GM19372 (cell line): Measurements from ENCODE around the gene HES1.
"Not testable (repeated sequence)": the region's sequence is repeated elsewhere in the genome, so short reads cannot be mapped to it uniquely, and the experiment has no call there.

ENCODE experiments used
- ATAC-seq: cut with Tn5 transposase; IDR thresholded peaks from one replicate; pipeline ENCODE4 v1.9.1; 2021; ENCODE audit warnings: mild to moderate bottlenecking, low read depth, moderate library complexity; ENCODE audit not compliant: unreplicated experiment

Gene HES1, protein sequence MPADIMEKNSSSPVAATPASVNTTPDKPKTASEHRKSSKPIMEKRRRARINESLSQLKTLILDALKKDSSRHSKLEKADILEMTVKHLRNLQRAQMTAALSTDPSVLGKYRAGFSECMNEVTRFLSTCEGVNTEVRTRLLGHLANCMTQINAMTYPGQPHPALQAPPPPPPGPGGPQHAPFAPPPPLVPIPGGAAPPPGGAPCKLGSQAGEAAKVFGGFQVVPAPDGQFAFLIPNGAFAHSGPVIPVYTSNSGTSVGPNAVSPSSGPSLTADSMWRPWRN

DNA sequence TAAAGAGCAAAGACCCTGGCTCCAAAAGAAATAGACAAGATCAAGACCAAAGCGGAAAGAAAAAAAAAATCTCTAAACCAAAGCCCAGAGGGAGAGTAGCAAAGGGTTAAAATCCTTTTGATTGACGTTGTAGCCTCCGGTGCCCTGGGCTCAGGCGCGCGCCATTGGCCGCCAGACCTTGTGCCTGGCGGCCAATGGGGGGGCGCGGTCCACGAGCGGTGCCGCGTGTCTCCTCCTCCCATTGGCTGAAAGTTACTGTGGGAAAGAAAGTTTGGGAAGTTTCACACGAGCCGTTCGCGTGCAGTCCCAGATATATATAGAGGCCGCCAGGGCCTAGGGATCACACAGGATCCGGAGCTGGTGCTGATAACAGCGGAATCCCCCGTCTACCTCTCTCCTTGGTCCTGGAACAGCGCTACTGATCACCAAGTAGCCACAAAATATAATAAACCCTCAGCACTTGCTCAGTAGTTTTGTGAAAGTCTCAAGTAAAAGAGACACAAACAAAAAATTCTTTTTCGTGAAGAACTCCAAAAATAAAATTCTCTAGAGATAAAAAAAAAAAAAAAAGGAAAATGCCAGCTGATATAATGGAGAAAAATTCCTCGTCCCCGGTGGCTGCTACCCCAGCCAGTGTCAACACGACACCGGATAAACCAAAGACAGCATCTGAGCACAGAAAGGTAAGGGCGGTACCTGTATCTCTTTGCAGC, at the start of gene HES1:
Gene HES1 (plus strand): TSS at position 343 of the 713 bp plus-strand sequence. CDS start 233 bp downstream, at position 576.
- no peak for ATAC-seq

- no peak for ATAC-seq
Observed at GRCh38 chr3:194086388-194087075, 49.4 kb upstream of the HES1 start.

GRCh38 chr3:194087280-194087679, 48.7 kb upstream of the HES1 start:
- no peak for ATAC-seq

GRCh38 chr3:194087995-194088855, 47.7 kb upstream of the HES1 start:
- no peak for ATAC-seq

DNA sequence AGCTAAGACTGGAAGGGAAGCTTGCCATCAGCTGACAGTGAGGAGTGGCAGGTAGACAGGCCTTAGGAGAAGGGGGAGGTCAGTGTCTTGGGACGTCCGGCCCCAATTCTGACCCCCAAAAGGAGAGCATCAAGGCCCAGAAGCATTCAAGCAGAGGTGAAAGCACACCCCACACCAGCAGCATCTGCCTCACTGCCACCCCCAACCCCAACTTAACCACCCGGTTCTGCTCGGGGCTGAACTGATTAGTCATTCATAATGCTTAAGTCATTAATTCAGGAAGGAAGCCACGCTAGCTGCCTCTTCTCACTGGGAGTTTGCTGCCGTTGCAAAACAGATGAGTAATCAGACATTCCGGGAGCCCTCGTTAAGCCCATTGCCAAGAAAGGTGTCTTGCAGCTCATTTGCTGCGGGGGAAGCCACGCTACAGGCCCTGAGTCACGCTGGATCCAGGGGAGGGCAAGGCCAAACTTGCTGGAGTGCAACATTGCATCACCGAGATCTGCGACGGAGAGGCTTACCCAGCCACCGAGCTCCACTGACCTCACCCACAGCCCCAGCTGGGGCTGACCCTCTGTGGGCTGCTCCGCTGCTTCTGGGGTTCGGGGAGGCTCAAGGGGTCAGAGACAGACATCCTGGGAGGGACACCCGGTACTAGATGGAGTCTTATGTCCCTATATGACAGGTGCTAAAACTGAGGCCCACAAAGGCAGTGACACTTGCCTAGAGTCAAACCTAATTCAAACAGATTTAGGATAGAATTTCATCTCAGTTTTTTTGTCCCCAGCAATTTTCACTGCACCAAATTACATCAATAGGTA, 46.4 kb upstream of the HES1 start:
- no peak for ATAC-seq

GRCh38 chr3:194090178-194090555, 45.8 kb upstream of the HES1 start:
- ATAC-seq, result not testable (repeated sequence)

- ATAC-seq, result no peak
Observed at GRCh38 chr3:194090716-194091115, 45.2 kb upstream of the HES1 start.

GRCh38 chr3:194091141-194091540, 44.8 kb upstream of the HES1 start:
- ATAC-seq, result no peak

DNA sequence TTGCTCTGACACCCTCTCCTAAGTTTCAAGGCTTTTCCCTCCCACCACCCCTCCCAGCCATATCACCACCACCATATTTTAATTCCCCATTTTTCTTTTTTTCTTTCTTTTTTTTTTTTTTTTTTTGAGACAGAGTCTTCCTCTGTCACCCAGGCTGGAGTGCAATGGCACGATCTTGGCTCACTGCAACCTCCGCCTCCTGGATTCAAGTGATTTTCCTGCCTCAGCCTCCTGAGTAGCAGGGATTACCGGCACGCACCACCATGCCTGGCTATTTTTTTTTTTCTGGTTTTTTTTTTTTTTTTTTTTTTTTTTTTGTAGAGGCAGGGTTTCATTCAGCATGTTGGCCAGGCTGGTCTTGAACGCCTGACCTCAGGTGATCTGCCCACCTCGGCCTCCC, 44.1 kb upstream of the HES1 start:
- not testable (repeated sequence) for ATAC-seq

GRCh38 chr3:194092881-194093301, 43.1 kb upstream of the HES1 start:
- no peak for ATAC-seq

- no peak for ATAC-seq
Observed at GRCh38 chr3:194093842-194094241, 42.1 kb upstream of the HES1 start.

DNA sequence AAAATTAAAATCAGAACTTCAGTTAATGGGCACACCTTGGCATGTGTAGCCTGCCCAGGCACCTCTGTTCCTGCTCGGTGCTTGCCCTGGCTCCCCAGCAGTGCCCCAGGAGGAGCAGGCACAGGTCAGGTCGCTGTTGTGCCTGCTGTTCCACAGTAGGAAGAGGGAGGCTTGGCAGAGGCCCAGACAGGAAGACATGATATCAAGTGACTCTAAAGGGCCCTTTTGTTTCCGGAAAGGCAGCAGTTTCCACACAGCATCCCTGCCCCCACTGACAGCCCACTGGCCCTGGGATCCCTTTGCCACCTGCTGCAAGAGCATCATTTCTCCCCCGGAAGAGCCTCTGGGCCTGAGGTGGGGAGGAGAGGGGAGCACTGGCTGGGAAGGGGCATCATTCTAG, 40.5 kb upstream of the HES1 start:
- no peak for ATAC-seq

- no peak for ATAC-seq
Observed at GRCh38 chr3:194095902-194096301, 40.0 kb upstream of the HES1 start.

DNA sequence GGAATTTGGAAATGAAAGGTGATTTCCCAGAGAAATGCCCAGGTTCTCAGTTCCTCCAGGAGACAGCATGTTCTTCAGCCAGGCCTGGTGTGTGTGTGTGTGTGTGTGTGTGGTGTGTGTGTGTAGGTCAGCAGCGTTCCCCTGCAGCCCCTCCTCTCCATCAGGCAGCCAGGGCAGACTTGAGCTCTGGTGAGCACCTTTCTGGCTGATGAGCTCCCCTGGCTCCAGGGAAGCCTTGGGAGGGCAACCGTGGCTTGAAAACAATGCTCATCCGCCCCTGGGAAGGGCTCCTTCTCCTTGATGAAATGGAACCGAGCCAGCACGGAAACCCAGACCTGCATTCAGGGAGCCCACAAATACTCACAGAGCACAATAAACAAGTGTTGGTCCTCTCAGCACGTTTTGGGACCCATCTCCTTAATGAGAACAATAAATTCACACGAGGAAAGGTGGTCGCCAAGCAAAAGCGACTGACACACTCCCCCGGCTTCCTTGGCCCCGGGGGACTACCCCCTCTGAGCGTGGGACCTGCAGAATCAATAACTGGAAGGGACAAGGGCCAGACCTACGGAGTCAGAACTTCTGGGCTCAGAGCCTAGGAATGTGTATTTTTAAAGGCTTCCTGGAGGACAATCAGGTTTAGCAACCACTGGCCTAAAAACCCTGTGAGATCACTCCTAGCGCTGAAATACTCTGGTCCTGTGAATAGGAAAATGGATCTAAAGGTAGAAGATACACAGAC, 38.6 kb upstream of the HES1 start:
- no peak for ATAC-seq

- ATAC-seq, result no peak
Observed at GRCh38 chr3:194098081-194098842, 37.7 kb upstream of the HES1 start.

GRCh38 chr3:194098843-194099183, 37.1 kb upstream of the HES1 start:
- no peak for ATAC-seq

- ATAC-seq, result no peak
Observed at GRCh38 chr3:194099215-194099614, 36.7 kb upstream of the HES1 start.

DNA sequence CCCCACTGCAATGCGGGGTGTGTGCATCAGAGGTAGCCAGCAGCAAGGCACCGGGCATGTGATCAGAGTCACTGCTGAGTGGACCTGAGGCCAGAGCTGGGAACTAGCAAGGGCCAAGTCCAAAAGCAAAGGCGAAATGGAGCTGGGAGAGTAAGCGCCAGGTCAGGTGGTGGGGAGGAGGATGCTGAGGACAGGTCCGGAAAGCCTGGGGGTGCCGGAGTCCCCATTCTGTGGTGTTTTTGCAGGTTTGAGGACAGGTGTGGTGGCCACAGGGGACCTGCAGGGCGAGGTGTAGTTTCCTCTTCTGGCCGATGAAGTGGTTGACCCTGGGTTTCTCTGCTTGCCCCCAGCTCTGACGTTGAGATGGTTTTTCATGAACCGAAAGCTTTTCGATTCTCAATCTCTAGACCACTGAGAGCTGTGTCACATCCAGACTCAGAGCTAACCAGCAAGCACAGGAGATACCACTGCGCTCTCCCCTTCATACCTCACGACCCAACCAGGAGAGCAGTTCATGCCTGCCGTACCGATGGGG, 35.0 kb upstream of the HES1 start:
- peak; percentile 92 for ATAC-seq
